HEK293 (cell line): Measurements from ENCODE around the gene NPDC1.

Experiments used
- CTCF ChIA-PET: fragments of 350-600 bp; formaldehyde crosslinking; extraction: SDS; loops from one replicate; lab custom pipeline; 2021; ENCODE audit warnings: antibody characterized with exemption; lab: Yijun Ruan, JAX
- POLR2A ChIA-PET: fragments of 300-600 bp; formaldehyde crosslinking; extraction: SDS; loops from one replicate; lab custom pipeline; 2020; ENCODE audit warnings: antibody characterized with exemption, inconsistent platforms; lab: Yijun Ruan, JAX
- H3K27ac ChIP-seq: fragments of 200-500 bp; sonication (Bioruptor generic); 2 replicates; pipeline ENCODE4 v1.5.1; 2014; ENCODE audit warnings: low read depth, low read length, control low read depth, inconsistent platforms; ENCODE audit errors: extremely low read depth
- H3K36me3 ChIP-seq, 2 experiments: fragments of 200-500 bp in 1 of 2; sonication (Bioruptor generic) in 1 of 2; 1 replicate in 1 of 2; 2 replicates in 1 of 2; pipeline ENCODE4 v1.5.1; 2014 to 2017; ENCODE audit warnings: inconsistent platforms in 2 of 2, low read length in 2 of 2; ENCODE audit not compliant: control insufficient read depth in 2 of 2, insufficient read depth in 1 of 2
- H3K4me1 ChIP-seq: fragments of 200-500 bp; sonication (Bioruptor generic); 2 replicates; pipeline ENCODE4 v1.5.1; 2014; ENCODE audit warnings: mild to moderate bottlenecking, low read length, inconsistent platforms; ENCODE audit not compliant: control insufficient read depth, insufficient read depth
- H3K4me3 ChIP-seq: 2 replicates; pipeline ENCODE4 v1.5.1; 2011; ENCODE audit warnings: low read depth, mild to moderate bottlenecking, control low read depth, low read length, moderate library complexity
- H3K9me3 ChIP-seq: fragments of 200-500 bp; sonication (Bioruptor generic); 2 replicates; pipeline ENCODE4 v1.5.1; 2014; ENCODE audit warnings: low read depth, low read length, inconsistent platforms; ENCODE audit not compliant: control insufficient read depth, insufficient read depth
- AEBP2 ChIP-seq: fragments of 450-650 bp; formaldehyde crosslinking; IDR thresholded peaks from 2 replicates; pipeline ENCODE4 v1.5.1; 2016; ENCODE audit warnings: missing biosample characterization, missing genetic modification characterization, borderline replicate concordance
- KLF10 ChIP-seq: fragments of 450-650 bp; IDR thresholded peaks from 2 replicates; pipeline ENCODE4 v1.5.1; 2018; ENCODE audit warnings: missing biosample characterization, mild to moderate bottlenecking, missing genetic modification characterization
- OVOL3 ChIP-seq: fragments of 450-650 bp; formaldehyde crosslinking; IDR thresholded peaks from 2 replicates; pipeline ENCODE4 v1.5.1; 2016; ENCODE audit warnings: missing biosample characterization, missing genetic modification characterization
- SALL2 ChIP-seq: fragments of 450-650 bp; formaldehyde crosslinking; IDR thresholded peaks from 2 replicates; pipeline ENCODE4 v1.5.0; 2017; ENCODE audit warnings: missing biosample characterization, mild to moderate bottlenecking, missing genetic modification characterization, borderline replicate concordance
- WT1 ChIP-seq: fragments of 450-650 bp; formaldehyde crosslinking; IDR thresholded peaks from 2 replicates; pipeline ENCODE4 v1.5.1; 2016; ENCODE audit warnings: missing biosample characterization, missing genetic modification characterization
- ZBTB1 ChIP-seq: fragments of 450-650 bp; formaldehyde crosslinking; IDR thresholded peaks from 2 replicates; pipeline ENCODE4 v1.5.1; 2016; ENCODE audit warnings: missing biosample characterization, missing genetic modification characterization
- ZNF112 ChIP-seq: fragments of 450-650 bp; formaldehyde crosslinking; IDR thresholded peaks from 2 replicates; pipeline ENCODE4 v1.5.0; 2017; ENCODE audit warnings: missing biosample characterization, missing genetic modification characterization
- ZNF133 ChIP-seq: fragments of 450-650 bp; formaldehyde crosslinking; IDR thresholded peaks from 2 replicates; pipeline ENCODE4 v1.5.1; 2016; ENCODE audit warnings: missing biosample characterization, missing genetic modification characterization
- ZNF202 ChIP-seq: fragments of 450-650 bp; formaldehyde crosslinking; IDR thresholded peaks from 2 replicates; pipeline ENCODE4 v1.5.1; 2016; ENCODE audit warnings: missing biosample characterization, missing genetic modification characterization, borderline replicate concordance
- ZNF302 ChIP-seq: fragments of 450-650 bp; formaldehyde crosslinking; IDR thresholded peaks from 2 replicates; pipeline ENCODE4 v1.5.1; 2016; ENCODE audit warnings: missing biosample characterization, missing genetic modification characterization, low read depth
- ZNF311 ChIP-seq: fragments of 450-650 bp; formaldehyde crosslinking; IDR thresholded peaks from 2 replicates; pipeline ENCODE4 v1.5.1; 2017; ENCODE audit warnings: missing biosample characterization, missing genetic modification characterization, borderline replicate concordance
- ZNF391 ChIP-seq: fragments of 450-650 bp; formaldehyde crosslinking; IDR thresholded peaks from 2 replicates; pipeline ENCODE4 v1.5.1; 2016; ENCODE audit warnings: low read depth, missing biosample characterization, missing genetic modification characterization, borderline replicate concordance
- ZNF394 ChIP-seq: fragments of 450-650 bp; formaldehyde crosslinking; IDR thresholded peaks from 2 replicates; pipeline ENCODE4 v1.5.1; 2016; ENCODE audit warnings: missing biosample characterization, missing genetic modification characterization, mild to moderate bottlenecking, moderate library complexity, borderline replicate concordance
- ZNF488 ChIP-seq: fragments of 450-650 bp; formaldehyde crosslinking; IDR thresholded peaks from 2 replicates; pipeline ENCODE4 v1.5.1; 2016; ENCODE audit warnings: missing biosample characterization, missing genetic modification characterization
- ZNF514 ChIP-seq: fragments of 450-650 bp; formaldehyde crosslinking; IDR thresholded peaks from 2 replicates; pipeline ENCODE4 v1.5.1; 2016; ENCODE audit warnings: missing biosample characterization, missing genetic modification characterization
- ZNF544 ChIP-seq: fragments of 450-650 bp; formaldehyde crosslinking; IDR thresholded peaks from 2 replicates; pipeline ENCODE4 v1.5.0; 2017; ENCODE audit warnings: missing biosample characterization, missing genetic modification characterization
- ZNF555 ChIP-seq: fragments of 450-650 bp; formaldehyde crosslinking; conservative IDR thresholded peaks from 2 replicates; pipeline ENCODE4 v1.5.1; 2017; ENCODE audit warnings: missing biosample characterization, mild to moderate bottlenecking, missing genetic modification characterization, inconsistent platforms
- ZNF610 ChIP-seq: fragments of 450-650 bp; formaldehyde crosslinking; IDR thresholded peaks from 2 replicates; pipeline ENCODE4 v1.5.1; 2016; ENCODE audit warnings: missing biosample characterization, missing genetic modification characterization, borderline replicate concordance
- ZNF645 ChIP-seq: fragments of 450-650 bp; formaldehyde crosslinking; IDR thresholded peaks from 2 replicates; pipeline ENCODE4; 2016; ENCODE audit warnings: missing biosample characterization, missing genetic modification characterization
- ZNF664 ChIP-seq: fragments of 450-650 bp; formaldehyde crosslinking; IDR thresholded peaks from 2 replicates; pipeline ENCODE4 v1.5.1; 2016; ENCODE audit warnings: missing biosample characterization, missing genetic modification characterization
- ZNF777 ChIP-seq: fragments of 450-650 bp; formaldehyde crosslinking; IDR thresholded peaks from 2 replicates; pipeline ENCODE4 v1.5.1; 2017; ENCODE audit warnings: missing biosample characterization, missing genetic modification characterization, borderline replicate concordance
- ZNF792 ChIP-seq: fragments of 450-650 bp; formaldehyde crosslinking; IDR thresholded peaks from 2 replicates; pipeline ENCODE4 v1.5.1; 2016; ENCODE audit warnings: missing biosample characterization, missing genetic modification characterization

NPDC1 gene

GRCh38 chr9:137000177-137000930, 45.6 kb downstream of the NPDC1 start (continued):
- TF ChIP-seq AEBP2 (tag by site-specific recombination) (no peak), ZNF544 (tag by site-specific recombination) (no peak), ZNF664 (tag by site-specific recombination) (no peak), ZNF202 (no peak), OVOL3 (tag by site-specific recombination) (no peak)

- no peak overlapping the region for H3K4me3 ChIP-seq
- POLR2A ChIA-PET: interaction anchor here (1.3 kb wide), 1 partner anchor 112 kb away, joined by 4 read pairs; the partner anchor contains the start of gene TRAF2
- no peaks in the 10 kb centered on the region for H3K9me3 ChIP-seq
- H3K27ac ChIP-seq: no peak overlapping the region
- H3K36me3 ChIP-seq: peaks cover 0 to 18% of the 10 kb centered on the region in 2 experiments; a peak in 1 of 3 replicates
- peaks cover 5% of the 10 kb centered on the region for H3K4me1 ChIP-seq
- CTCF ChIA-PET: interaction anchor here (3.6 to 5.4 kb wide), 2 partner anchors 32 to 50 kb away, joined by 15 to 38 read pairs; partner anchors contain the start of gene ABCA2
- TF ChIP-seq WT1 (tag by site-specific recombination) (no peak), ZNF777 (tag by site-specific recombination) (no peak), ZNF133 (tag by site-specific recombination) (no peak), ZNF311 (tag by site-specific recombination) (no peak), ZNF394 (tag by site-specific recombination) (no peak), SALL2 (no peak), ZNF514 (tag by site-specific recombination) (no peak), ZNF302 (tag by site-specific recombination) (no peak), ZNF488 (no peak), ZBTB1 (tag by site-specific recombination) (no peak), ZNF112 (no peak), KLF10 (tag by site-specific recombination) (no peak), ZNF610 (tag by site-specific recombination) (no peak), ZNF391 (tag by site-specific recombination) (no peak), ZNF555 (no peak), ZNF645 (tag by site-specific recombination) (no peak), ZNF792 (tag by site-specific recombination) (no peak)
- TF ChIP-seq, all 188 proteins: peak for 0
Observed at GRCh38 chr9:136997830-136998234, 48.1 kb downstream of the NPDC1 start.
